Measurements from ENCODE around the gene EMILIN3. TPM values are rescaled to one million over a fixed set of nuclear protein-coding genes. Genes with fewer than 3 reads are reported as not detected.

The EMILIN3 gene
- total and polyA plus RNA-seq, 2 experiments from 2014 or later: 2.8 to 9.5 TPM

DNA sequence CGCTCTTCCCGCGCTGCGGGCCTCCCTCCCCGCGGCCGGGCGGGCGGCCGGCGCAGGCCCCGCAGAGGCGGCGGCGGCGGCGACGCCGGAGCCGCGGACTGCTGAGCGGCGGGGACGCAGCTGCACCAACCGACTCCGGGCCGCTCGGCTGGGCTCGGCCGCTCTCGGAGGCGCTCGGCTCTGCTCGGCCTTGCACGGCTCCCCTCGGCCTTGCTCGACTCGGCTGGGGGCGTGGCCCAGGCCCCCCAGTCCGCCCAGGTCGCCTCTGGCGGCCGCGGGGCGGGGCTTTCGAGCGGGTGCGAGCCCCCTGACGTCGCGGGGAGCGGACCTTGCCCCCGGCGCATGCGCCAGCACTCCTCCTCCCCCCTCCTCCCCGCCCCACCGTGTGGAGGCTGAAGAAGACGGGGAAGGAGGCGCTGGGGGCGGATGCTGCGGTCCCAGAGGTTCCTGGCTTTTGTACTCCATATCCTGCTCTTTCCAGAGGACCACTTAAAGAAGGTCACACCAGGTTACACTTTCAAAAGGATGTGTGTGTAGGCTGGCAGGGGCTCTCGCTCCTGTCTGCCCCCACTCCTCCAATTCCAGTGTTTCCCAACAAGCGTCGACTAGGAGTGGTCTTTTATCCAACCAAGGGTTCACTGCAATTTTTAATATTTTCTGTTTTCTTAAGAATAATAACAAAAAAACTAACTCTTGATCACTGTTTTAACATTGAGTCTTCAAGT is 48.9 kb downstream of the EMILIN3 start, which contains the start of gene ZHX3:
Gene ZHX3 (minus strand): TSS at position 186 of the 725 bp plus-strand sequence. CDS start 112,815 bp downstream, outside the sequence.
- no peaks in the 10 kb centered on the region for H3K9me3 ChIP-seq (ENCODE audit: low read depth)
- DNase-seq (ENCODE audit: low spot score): peak; percentile 99
- H2AFZ ChIP-seq: peak within 1 kb of the TSS; percentile 77
- H3K4me3 ChIP-seq: peak within 1 kb of the TSS; percentile 70
- TF ChIP-seq EZH2phosphoT487 (IDR thresholded peaks at IDR 0.05; ENCODE audit: low read depth, severe bottlenecking, unreplicated experiment): no peak
- 7% methylated on average over 14 of the region's 64 CpGs for WGBS (ENCODE audit: low lambda C conversion rate, missing lambda C conversion rate)
- peak within 1 kb of the TSS; percentile 90 for H3K4me2 ChIP-seq
- no peaks in the 10 kb centered on the region for H3K9me2 ChIP-seq (replicated peaks; ENCODE audit: insufficient read depth)
- H3K27ac ChIP-seq: peak within 1 kb of the TSS; percentile 80
- H3K4me1 ChIP-seq (ENCODE audit: insufficient read depth): peaks cover 17% of the 10 kb centered on the region
- no peaks in the 10 kb centered on the region for H3K27me3 ChIP-seq
- H3K79me2 ChIP-seq: peaks cover 33% of the 10 kb centered on the region
- no peaks in the 10 kb centered on the region for H3K36me3 ChIP-seq (replicated peaks; ENCODE audit: insufficient read depth, low read depth)
- no peaks in the 10 kb centered on the region for H4K20me1 ChIP-seq (ENCODE audit: insufficient read depth, poor library complexity, severe bottlenecking)

DNA sequence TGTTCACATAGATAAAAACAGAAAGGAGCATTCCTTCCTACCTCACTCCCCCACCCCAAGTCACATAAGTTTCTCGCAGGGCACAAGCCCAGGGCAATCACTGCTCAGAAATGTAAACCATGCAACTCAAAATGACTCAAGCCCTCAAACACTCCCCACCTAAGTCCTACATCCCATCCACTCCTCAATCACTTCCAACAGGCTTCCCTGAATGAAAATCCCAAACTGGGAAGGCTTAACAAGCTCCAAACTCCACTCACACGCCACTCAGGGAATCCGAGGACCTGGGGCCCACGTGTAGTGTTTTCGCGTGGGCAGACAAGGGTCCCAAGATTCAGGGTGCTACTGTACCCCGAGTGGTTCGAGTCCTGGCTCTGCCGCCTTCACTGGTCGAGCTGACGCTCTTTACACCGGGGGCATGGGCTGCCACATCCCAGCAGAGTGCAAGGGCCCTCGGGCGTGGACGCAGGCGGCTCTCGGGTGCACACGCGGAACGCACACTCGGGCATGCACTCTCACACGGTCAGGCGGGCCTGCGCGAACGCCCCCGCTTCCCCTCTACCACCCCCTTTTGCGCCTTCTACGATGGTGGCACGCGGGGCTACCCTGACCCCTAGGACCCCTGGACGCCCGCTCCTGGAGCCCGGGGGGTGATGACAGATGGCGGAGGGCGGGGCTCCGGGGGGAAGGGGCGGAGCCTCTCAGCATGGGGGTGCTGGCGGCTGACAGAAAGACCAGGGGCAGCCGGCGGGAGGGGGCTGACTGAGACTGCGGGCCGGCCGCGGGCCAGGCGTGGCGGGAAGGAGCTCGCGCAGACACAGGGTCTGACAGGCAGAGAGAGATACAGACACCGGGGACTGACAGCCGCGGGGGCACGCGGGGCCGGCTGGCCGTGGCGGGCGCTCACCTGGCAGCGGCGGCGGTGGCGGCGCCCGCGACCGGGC is 49.7 kb downstream of the EMILIN3 start:
- peak overlapping the region; percentile 90 for H3K4me2 ChIP-seq
- no peaks in the 10 kb centered on the region for H3K9me2 ChIP-seq (replicated peaks; ENCODE audit: insufficient read depth)
- H4K20me1 ChIP-seq (ENCODE audit: insufficient read depth, poor library complexity, severe bottlenecking): no peaks in the 10 kb centered on the region
- peaks cover 17% of the 10 kb centered on the region for H3K4me1 ChIP-seq (ENCODE audit: insufficient read depth)
- TF ChIP-seq EZH2 (IDR thresholded peaks at IDR 0.05; ENCODE audit: borderline replicate concordance): no peak
- TF ChIP-seq, protein P1, sequence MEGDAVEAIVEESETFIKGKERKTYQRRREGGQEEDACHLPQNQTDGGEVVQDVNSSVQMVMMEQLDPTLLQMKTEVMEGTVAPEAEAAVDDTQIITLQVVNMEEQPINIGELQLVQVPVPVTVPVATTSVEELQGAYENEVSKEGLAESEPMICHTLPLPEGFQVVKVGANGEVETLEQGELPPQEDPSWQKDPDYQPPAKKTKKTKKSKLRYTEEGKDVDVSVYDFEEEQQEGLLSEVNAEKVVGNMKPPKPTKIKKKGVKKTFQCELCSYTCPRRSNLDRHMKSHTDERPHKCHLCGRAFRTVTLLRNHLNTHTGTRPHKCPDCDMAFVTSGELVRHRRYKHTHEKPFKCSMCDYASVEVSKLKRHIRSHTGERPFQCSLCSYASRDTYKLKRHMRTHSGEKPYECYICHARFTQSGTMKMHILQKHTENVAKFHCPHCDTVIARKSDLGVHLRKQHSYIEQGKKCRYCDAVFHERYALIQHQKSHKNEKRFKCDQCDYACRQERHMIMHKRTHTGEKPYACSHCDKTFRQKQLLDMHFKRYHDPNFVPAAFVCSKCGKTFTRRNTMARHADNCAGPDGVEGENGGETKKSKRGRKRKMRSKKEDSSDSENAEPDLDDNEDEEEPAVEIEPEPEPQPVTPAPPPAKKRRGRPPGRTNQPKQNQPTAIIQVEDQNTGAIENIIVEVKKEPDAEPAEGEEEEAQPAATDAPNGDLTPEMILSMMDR (IDR thresholded peaks at IDR 0.05; ENCODE audit: poor library complexity): no peak
- TF ChIP-seq EZH2phosphoT487 (IDR thresholded peaks at IDR 0.05; ENCODE audit: low read depth, severe bottlenecking, unreplicated experiment): no peak
- H3K27ac ChIP-seq: peak overlapping the region; percentile 71
- no peaks in the 10 kb centered on the region for H3K36me3 ChIP-seq (replicated peaks; ENCODE audit: insufficient read depth, low read depth)
- peak; percentile 81 for DNase-seq (ENCODE audit: low spot score)
- peak overlapping the region; percentile 77 for H2AFZ ChIP-seq
- WGBS (ENCODE audit: low lambda C conversion rate, missing lambda C conversion rate): 3% methylated on average over 32 of the region's 66 CpGs
- H3K79me2 ChIP-seq: peaks cover 42% of the 10 kb centered on the region
- no peaks in the 10 kb centered on the region for H3K27me3 ChIP-seq
- peak overlapping the region; percentile 70 for H3K4me3 ChIP-seq
- no peaks in the 10 kb centered on the region for H3K9me3 ChIP-seq (ENCODE audit: low read depth)

DNA sequence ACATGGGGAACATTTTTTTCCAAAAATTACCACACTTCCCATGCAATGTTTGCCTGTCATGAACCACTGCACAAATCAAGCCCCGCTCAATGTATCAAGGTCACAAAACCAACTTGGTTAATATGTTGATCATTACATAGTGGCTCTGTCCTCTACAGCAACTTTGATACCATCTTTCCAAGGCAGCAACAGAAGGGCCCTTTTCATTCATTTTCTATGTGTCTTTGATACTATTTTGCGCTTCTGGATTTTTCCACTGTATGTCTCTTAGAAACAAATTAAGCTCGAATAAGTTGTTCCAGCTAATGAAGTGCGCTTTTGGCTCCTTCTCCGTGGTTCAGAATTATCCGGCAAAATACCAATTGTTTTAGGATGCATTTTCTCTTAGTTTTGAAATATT is 50.6 kb downstream of the EMILIN3 start:
- Histone ChIP-seq H3K4me1 (ENCODE audit: insufficient read depth) (peaks cover 13% of the 10 kb centered on the region), H3K27me3 (no peaks in the 10 kb centered on the region), H3K36me3 (replicated peaks; ENCODE audit: insufficient read depth, low read depth) (no peaks in the 10 kb centered on the region), H3K9me3 (ENCODE audit: low read depth) (no peaks in the 10 kb centered on the region), H2AFZ (no peak overlapping the region), H4K20me1 (ENCODE audit: insufficient read depth, poor library complexity, severe bottlenecking) (no peaks in the 10 kb centered on the region), H3K9me2 (replicated peaks; ENCODE audit: insufficient read depth) (no peaks in the 10 kb centered on the region), H3K4me3 (peak overlapping the region; percentile 70), H3K27ac (peak overlapping the region; percentile 71), H3K4me2 (peak overlapping the region; percentile 90), H3K79me2 (peaks cover 50% of the 10 kb centered on the region)
- DNase-seq (ENCODE audit: low spot score): no peak
- WGBS (ENCODE audit: low lambda C conversion rate, missing lambda C conversion rate): 90% methylated on average over 6 of the region's 6 CpGs
- TF ChIP-seq EZH2phosphoT487 (IDR thresholded peaks at IDR 0.05; ENCODE audit: low read depth, severe bottlenecking, unreplicated experiment) (no peak), EZH2 (IDR thresholded peaks at IDR 0.05; ENCODE audit: borderline replicate concordance) (no peak)
- TF ChIP-seq, protein P1 (IDR thresholded peaks at IDR 0.05; ENCODE audit: poor library complexity): no peak
